ENCODE measurements around the gene KIF20B. TPM values are rescaled to one million over a fixed set of nuclear protein-coding genes. Genes with fewer than 3 reads are reported as not detected.

KIF20B gene
- total RNA-seq, 1 experiment from 2014 or later = 50.2 TPM

DNA sequence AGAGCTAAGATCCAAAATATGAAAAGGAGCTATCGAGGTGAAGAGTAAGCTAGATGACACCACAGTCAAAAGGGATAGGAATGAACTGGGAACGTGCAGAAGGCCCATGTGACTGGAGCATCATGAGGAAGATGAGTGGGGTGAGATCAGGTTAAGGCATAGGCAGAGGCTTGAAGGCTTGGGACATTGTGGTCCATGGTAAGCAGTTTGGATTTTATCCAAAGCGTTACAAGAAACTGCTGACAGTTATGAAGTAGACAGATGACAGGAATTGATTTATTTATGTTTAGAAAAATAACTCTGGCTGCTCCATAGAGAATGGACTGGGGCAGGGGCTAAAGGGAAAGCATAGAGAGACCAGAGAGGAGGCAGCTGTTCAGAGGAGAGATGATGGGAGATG, 38.2 kb upstream of the KIF20B start:
- CTCF ChIA-PET = no interaction called here
- Histone ChIP-seq H3K4me2 (ENCODE audit: low read length) (no peak overlapping the region), H3K36me3 (ENCODE audit: control insufficient read depth in 1 of 2, insufficient read depth in 2 of 2, low read length in 2 of 2) (no peaks in the 10 kb centered on the region), H3K9ac (ENCODE audit: low read length) (no peak overlapping the region), H3K9me3 (ENCODE audit: control insufficient read depth in 1 of 2, insufficient read depth in 1 of 2, low read depth in 1 of 2, low read length in 2 of 2) (no peaks in the 10 kb centered on the region), H3K27me3 (ENCODE audit: insufficient read depth, low read length) (no peaks in the 10 kb centered on the region), H3K9me2 (ENCODE audit: insufficient read depth) (no peaks in the 10 kb centered on the region), H3K4me1 (ENCODE audit: control insufficient read depth in 1 of 2, insufficient read depth in 2 of 2, low read length in 2 of 2) (no peaks in the 10 kb centered on the region), H3K4me3 (replicated peaks in 1 of 2; ENCODE audit: low read depth in 1 of 2, low read length in 2 of 2) (no peak overlapping the region), H3K79me2 (ENCODE audit: insufficient read depth, low read length) (no peaks in the 10 kb centered on the region), H4K20me1 (ENCODE audit: insufficient read depth) (no peaks in the 10 kb centered on the region), H3K27ac (ENCODE audit: low read depth, low read length) (no peak overlapping the region), H2AFZ (ENCODE audit: low read depth, low read length, poor library complexity, severe bottlenecking) (no peak overlapping the region)
- RAD21 ChIA-PET (ENCODE audit: low non-redundant PET in 1 of 2, low total read pairs in 2 of 2, uncharacterized antibody in 2 of 2, unreplicated experiment in 2 of 2) = no interaction called here
- DNase-seq (ENCODE audit: low read depth, low spot score) (no peak), ATAC-seq (no peak)
- POLR2A ChIA-PET = no interaction called here
- TF ChIP-seq, protein P1, sequence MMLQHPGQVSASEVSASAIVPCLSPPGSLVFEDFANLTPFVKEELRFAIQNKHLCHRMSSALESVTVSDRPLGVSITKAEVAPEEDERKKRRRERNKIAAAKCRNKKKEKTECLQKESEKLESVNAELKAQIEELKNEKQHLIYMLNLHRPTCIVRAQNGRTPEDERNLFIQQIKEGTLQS (IDR thresholded peaks at IDR 0.05) = no peak
- TF ChIP-seq, protein P2, sequence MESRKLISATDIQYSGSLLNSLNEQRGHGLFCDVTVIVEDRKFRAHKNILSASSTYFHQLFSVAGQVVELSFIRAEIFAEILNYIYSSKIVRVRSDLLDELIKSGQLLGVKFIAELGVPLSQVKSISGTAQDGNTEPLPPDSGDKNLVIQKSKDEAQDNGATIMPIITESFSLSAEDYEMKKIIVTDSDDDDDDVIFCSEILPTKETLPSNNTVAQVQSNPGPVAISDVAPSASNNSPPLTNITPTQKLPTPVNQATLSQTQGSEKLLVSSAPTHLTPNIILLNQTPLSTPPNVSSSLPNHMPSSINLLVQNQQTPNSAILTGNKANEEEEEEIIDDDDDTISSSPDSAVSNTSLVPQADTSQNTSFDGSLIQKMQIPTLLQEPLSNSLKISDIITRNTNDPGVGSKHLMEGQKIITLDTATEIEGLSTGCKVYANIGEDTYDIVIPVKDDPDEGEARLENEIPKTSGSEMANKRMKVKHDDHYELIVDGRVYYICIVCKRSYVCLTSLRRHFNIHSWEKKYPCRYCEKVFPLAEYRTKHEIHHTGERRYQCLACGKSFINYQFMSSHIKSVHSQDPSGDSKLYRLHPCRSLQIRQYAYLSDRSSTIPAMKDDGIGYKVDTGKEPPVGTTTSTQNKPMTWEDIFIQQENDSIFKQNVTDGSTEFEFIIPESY (IDR thresholded peaks at IDR 0.05; ENCODE audit: extremely low read depth, insufficient replicate concordance, low read length) = no peak
- TF ChIP-seq EZH2phosphoT487 (IDR thresholded peaks at IDR 0.05; ENCODE audit: borderline replicate concordance) = no peak
- no peak for TF ChIP-seq SIN3A (IDR thresholded peaks at IDR 0.05; ENCODE audit: low read depth)
- TF ChIP-seq EZH2 (IDR thresholded peaks at IDR 0.05) = no peak
- TF ChIP-seq TCF7L2 (IDR thresholded peaks at IDR 0.05; ENCODE audit: borderline replicate concordance, extremely low read depth, insufficient read depth, insufficient read length) = no peak
- TF ChIP-seq FOSL1 (IDR thresholded peaks at IDR 0.05; ENCODE audit: low read depth) = no peak
- TF ChIP-seq ELF1 (IDR thresholded peaks at IDR 0.05; ENCODE audit: borderline replicate concordance, low read depth) = no peak
- no peak for TF ChIP-seq CBX3 (IDR thresholded peaks at IDR 0.05; ENCODE audit: low read depth)
- TF ChIP-seq CEBPB (IDR thresholded peaks at IDR 0.05; ENCODE audit: low read depth) = no peak
- no peak for TF ChIP-seq SRF (IDR thresholded peaks at IDR 0.05; ENCODE audit: low read depth)
- TF ChIP-seq YY1 (IDR thresholded peaks at IDR 0.05; ENCODE audit: extremely low read depth, insufficient replicate concordance, low read depth, low read length) = no peak
- intact Hi-C loops (cut with micrococcal nuclease) = no loop called here
- no TSS peak for BruUV-seq (replicated peaks)
